Measurements from ENCODE around the gene DIO1.

DIO1 gene

DNA sequence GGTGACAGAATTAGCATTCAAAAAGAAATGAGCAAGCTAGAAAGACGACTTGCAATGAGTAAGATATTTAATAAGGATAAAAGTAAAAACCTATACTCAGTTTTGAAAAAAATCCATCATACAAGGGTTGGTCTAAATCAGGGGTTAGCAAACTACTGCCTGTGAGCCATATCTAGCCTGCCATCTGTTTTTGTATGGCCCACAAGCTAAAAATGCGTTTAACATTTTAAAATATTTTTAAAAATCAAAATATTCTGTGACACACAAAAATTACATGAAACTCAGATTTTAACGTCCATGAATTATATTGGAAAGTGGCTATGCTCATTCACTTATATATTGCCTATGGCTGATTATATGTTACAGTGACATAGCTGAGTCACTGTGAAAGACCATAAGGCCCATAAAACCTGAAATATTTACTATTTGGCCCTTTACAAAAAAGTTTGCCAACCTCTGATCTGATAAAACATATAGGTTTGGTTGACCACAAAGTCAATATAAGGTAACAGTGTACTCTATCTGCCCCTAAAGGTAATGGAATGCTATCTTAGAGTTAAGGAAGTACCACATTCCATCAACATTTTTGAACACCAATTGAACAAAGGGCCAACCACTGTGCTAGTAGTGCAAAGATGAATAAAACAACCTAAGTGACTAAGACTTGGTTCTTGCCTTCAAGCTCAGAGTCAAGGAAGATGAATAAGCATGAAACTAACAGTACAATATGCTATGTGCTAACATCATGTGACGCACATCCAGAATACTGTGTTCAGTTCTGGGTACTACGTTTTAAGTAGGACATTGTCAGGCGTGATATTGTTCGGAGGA lies 48.4 kb downstream of the DIO1 start:
- DNase-seq (ENCODE audit: low read depth in 2 of 2) = no peak

DNA sequence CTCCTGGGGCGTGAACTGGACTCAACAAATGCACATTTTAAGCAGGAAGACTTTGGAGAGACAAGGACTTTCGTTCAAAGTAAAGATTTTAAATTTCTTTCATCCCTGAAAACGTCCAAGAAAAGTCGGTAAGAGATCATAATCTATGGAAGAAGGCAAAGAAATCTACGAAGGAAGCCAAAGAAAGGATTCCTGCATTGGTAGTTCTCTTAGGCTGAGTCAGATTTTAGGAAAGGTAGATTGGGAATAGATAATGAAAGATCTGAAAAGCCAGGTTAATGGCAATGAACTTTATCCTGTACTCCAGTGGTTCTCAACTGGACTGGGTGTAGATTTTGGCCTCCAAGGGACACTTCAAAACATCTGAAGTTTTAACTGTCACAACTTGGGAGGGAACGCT lies 49.1 kb downstream of the DIO1 start:
- DNase-seq (ENCODE audit: low read depth in 2 of 2) = no peak

GRCh38 chr1:53943490-53944043 lies 49.6 kb downstream of the DIO1 start:
- no peak for DNase-seq (ENCODE audit: low read depth in 2 of 2)

DNA sequence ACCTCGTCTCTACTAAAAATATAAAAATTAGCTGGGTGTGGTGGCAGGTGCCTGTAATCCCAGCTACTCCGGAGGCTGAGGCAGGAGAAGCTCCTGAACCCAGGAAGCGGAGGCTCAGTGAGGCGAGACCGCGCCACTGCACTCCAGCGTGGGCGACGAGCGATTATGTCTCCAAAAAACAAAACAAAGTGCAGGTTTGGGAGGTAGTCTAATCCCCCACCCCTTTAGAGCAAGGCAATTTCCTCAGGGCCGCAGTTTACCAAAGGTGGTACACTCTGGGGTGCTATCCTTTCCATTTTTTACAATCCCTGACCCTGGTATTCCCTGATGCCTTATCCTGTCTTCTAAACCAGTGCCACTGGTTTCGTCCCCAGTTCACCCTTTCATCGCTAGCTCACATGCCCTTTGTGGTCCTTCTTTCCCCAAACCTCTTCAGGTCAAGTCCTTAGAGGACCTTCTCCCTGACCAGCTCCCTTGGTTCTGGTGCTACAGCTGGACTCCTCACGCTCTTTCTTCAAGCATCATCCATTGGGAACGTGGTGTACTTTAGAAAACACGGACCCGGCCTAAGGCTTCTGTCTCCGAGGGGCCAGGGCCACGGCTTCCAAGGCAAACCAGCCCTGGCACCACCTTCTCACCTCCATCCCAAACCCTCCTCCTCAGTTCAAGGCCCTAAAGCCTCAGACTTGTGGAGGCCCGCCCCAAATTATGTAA lies 50.6 kb downstream of the DIO1 start:
- DNase-seq (ENCODE audit: low read depth in 2 of 2) = no peak

- no peak for DNase-seq (ENCODE audit: low read depth in 2 of 2)
Observed at GRCh38 chr1:53945183-53945432, 51.1 kb downstream of the DIO1 start.

DNA sequence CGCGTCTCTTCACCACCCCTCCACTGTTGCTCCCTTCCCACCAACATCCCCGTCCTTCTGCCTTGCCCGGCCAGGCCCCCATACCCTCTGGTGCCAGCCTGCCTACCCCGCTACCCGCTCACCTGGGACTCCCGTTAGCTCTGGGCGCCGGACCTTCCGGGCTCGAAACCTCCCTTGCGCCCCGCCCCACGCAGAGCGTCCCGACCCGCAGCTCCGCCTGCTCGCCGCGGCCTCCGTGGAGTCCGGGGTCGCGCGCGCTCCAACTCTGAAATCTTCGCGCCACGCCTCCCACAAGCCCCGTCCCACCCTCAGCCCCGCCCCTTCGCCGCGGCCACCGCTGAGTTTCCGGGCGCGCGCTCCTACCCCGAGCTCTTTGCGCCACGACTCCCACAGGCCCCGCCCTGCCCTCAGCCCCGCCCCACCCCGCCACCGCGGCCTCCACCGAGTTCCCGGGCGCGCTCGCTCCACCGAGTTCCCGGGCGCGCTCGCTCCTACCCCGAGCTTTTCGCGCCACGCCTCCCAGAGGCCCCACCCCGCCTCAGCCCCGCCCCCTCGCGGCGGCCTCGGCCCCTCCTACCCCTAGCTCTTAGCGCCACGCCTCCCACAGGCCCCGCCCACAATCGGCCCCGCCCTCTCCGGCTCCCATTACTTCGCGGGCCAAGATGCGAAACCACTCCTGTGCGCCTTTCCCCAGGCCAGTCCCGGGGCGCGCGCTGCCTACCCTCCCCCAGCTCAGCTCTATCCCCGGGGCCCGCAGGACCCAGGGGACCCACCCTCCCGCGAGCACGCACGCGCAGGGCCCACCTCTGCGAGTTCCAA lies 51.7 kb downstream of the DIO1 start, which contains the start of gene IFT25:
IFT25 (minus strand) TSS at position 267 of the 819 bp plus-strand sequence. CDS start 5,617 bp downstream, outside the sequence.
- peak; percentile 96 to 97 for DNase-seq (ENCODE audit: low read depth in 2 of 2)

DNA sequence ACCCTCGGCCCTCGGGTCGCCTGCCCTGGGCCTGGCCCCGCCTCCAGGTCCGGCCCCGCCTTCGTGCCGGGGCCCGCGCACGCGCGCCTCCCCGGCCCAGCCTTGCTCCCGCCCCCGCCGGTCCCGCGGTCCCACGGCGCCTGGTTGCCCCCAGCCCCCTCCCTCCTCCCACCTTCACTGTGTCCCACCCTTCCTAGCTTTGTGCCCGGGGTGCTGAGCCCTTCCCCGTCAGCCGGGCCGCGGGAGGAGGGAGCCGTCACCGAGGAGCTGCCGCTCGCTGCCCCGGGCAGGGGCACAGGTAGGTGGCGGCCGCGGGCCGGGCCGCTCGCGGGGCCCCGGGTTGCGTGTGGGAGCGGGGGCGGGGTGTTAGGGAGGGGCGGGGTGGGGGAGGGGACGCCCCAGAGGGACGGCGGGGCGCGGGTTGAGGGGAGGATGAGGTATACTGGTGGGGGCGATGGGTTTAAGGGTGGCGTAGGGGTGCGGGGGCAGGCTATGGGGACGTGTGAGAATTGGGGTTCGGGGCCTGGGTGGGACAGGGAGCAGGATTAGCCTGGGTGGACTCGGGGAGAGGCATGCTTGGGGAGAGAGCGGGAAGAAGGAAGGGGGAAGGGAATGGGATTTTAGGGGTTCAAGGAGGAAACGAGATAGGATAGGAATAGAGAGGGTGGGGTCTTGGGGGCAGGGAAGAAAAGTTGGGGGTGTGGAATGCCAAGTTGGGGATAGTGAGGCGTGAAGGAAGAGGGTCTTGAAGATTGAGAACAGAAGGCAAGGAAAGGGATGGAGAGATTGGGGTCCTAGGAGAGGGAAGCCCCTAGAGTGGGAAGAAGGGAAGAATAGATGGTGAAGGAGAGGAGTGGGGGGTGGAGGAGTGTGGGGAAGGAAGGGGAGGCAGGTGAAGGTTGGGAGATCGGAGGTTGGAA lies 52.5 kb downstream of the DIO1 start, which contains the start of gene LRRC42:
LRRC42 (plus strand) TSS at position 99 of the 920 bp plus-strand sequence. CDS start 5,650 bp downstream, outside the sequence.
- DNase-seq (ENCODE audit: low read depth in 2 of 2) = peak in 1 of 2 donors; percentile 36

GRCh38 chr1:53947172-53947907 lies 53.4 kb downstream of the DIO1 start:
- DNase-seq (ENCODE audit: low read depth in 2 of 2) = no peak

DNA sequence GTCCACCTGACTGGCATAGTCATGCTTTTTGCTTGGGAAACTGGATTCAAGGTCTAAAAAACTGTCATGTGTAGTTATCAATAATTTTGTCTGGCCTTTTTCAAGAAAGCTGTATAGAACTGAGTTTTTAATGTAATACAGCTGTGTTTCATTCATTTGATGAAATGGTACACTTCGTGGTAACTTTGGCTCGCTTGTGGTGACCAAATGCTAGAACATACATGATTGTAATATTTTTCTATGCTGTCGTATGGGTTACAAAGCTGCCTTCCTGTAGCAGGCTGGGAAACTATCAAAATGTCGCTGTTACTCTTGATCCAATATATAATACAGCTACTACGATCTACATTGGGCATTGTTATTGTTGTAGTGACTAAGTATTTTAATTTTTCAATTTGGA lies 54.3 kb downstream of the DIO1 start:
- DNase-seq (ENCODE audit: low read depth in 2 of 2) = no peak

DNA sequence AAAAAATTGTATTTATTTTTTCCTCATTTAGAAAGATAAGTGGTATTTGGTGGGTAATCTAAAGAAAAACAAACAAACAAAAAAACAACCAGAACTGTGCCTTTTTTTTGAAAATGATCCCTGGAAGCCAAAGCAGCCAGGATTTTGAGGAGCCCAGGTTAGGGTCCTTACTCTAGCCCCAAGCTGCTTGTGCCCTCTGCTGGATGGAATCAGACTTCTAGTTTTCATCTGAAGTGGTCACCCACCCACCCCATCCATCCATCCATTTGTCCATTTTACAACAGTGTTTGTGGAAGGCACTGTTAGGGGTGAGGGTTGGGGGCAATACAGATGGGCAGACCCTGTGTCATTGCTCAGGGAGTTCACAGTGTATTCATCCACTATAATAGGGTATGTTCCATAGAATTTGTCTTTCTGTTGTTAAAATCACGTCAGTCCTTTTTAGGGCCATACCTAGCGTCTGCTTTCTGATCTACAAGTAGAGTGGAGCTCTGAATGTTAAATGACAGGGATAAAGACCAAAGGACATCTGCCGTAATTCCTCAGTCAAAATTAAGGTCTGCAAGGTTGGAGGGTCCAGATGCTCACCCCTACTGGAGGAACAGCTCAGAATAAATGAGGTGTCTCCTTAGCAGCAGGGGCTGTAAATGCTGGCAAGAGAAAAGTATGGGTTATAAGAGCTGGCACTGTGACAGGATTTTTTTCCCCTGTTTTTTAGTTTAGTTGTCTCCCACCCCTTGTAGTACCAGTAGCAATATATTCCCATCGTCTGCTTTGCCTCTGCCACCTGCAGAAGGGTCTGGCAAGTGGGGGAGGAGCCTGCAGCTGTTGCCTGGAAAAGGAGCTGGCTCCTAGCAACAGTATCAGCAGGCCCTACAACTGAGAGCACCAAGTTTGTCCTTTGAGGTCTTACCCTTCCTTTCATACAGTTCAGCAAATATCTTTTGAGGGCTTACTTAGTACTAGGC lies 55.3 kb downstream of the DIO1 start:
- DNase-seq (ENCODE audit: low read depth in 2 of 2) = no peak

- DNase-seq (ENCODE audit: low read depth in 2 of 2) = no peak
Observed at GRCh38 chr1:53951697-53952096, 57.7 kb downstream of the DIO1 start.

GRCh38 chr1:53954128-53954527 lies 60.1 kb downstream of the DIO1 start:
- no peak for DNase-seq (ENCODE audit: low read depth in 2 of 2)

- DNase-seq (ENCODE audit: low read depth in 2 of 2) = no peak
Observed at GRCh38 chr1:53956308-53957168, 62.6 kb downstream of the DIO1 start.

GRCh38 chr1:53957194-53957818 lies 63.3 kb downstream of the DIO1 start:
- no peak for DNase-seq (ENCODE audit: low read depth in 2 of 2)

DNA sequence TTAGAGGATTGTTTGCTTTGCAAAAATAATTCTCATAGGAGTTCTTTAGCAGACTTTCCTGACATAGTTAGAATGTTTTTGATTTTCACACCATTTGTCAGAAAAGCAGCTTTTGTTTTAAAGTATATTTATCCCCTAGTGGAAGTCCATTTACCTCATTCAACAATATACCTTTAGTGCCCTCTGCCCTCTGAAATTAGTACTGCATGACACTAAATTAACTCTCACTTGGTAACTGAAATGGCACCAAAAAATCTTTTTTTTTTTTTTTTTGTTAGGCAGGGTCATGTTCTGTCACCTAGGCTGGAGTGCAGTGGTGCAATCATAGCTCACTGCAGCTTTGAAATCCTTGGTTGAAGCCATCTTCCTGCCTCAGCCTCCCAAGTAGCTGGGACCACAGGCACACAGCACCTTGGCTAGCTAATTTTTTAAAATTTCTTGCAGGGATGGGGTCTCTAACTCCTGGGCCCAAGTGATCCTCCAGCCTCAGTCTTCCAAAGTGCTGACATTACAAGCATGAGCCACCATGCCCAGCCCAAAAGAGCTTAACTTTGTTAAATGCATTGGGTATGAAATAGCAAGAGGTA lies 65.8 kb downstream of the DIO1 start:
- no peak for DNase-seq (ENCODE audit: low read depth in 2 of 2)
